ENCODE measurements around the gene PSMB3.
"Not testable (repeated sequence)": the region's sequence is repeated elsewhere in the genome, so short reads cannot be mapped to it uniquely, and the experiment has no call there.

PSMB3 gene

DNA sequence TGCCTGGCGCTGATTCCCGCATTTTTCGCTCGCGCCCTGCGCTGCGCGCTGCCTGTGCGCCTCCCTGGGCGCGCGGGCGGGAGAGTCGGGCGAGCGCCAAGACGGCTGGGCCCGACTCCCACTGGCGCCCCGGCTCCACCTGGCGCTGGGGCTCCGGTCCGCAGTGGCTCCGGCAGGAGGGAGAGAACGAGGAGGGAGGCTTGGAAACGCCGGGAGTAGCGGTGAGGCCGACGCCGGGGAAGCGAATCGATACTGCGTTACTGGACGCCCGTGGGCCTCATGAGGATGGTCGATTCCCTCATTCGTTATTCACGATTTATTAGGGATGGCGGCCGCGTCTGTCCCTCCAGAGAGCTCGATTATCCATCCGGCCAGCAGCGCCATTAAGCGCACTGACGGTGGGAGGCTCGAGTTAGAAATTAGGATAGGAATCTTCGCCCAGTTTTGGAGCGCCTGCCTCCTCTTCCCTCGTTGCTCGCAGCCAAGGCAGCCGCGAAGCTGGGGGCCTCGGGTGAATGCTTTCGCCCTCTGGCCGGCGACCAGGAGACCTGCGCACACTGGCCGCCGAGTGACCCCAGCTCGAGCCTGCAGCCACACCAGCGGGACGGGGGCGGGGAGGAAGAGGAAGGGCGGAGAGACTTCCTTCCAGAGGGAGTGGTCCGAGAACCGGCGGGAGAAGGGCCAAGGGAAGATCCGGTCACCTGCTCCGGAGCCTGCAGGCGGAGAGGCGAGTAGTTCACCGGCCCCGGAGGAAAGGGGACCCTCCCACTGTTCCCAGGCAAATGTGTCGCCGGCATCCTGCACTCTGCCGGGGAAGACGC is 3.1 kb upstream of the PSMB3 start:
- DNase-seq (ENCODE audit: low read depth) = no peak

- no peak for DNase-seq (ENCODE audit: low read depth)
These were observed 2.6 kb upstream of the PSMB3 start for GRCh38 chr17:38750044-38750311.

DNA sequence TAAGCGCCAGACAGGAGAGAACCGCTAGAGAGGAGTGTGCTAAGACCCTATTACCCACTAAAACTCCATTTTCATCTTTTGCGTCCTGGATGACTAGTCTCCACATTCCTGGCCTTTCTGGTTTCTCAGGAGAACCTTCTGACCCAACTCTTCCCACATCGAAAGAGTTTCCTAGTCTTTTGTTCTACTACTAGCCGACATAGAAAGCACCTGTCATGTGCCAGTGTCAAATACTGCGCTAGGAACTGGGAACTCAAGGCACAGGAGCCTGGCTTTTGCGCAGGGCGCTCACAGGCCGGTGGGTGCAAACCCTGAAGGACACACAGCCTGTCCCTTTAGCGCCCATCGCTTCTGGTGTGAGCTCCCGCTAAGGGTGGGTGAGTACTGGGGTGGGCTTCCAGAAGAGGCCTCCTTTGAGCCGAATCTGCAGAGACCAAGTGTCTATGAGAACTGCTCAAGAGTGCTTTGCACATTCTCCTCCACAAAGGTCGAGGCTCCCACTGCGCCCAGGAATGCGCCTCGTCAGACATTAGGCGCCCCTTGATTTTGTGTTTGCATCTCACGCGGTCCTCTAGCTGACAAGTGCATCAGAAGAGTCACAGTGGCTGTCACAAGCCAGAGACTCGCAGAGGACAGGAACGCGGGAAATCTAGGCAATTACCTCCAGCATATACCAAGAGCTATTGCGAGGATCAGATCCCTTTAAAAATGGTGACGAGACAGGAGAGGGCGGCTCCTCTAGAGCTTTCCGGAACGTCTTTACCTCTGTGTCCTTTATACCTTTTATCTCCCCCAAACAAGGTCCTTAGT is 2.0 kb upstream of the PSMB3 start:
- no peak for DNase-seq (ENCODE audit: low read depth)

DNA sequence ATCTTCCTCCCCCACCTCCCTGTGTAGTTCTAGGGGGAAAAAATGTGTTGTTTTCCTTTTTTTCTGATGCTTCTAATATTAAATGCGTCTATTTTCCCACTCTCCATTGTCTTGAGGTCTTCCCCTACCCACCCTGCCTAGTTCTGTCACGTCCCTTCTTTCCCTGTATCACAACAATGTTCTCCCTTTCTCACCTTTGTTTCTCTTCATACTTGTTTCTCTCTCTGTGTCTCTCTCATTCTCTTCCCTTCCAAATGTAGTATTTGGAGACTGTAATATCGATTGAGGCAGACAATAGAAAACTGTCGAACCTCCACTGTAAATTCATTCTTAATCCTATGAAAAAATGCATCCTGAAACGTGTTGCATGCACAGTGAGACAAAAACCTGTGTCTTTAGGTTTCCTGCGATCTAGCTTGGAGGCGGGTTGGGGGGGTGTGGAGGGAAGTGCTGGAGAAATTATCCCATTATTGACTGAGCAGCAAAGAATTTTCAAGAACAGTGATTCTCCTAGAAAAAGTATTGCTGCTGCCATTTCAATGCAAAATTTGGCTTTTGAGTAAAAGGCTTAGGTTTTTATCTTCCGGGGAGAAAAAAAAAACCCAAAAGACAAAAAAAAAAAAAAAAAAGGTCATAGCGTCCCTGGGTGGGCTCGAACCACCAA is 1.3 kb upstream of the PSMB3 start:
- DNase-seq (ENCODE audit: low read depth) = no peak

- DNase-seq (ENCODE audit: low read depth) = no peak
These were observed 683 bp upstream of the PSMB3 start for GRCh38 chr17:38751808-38752307.

GRCh38 chr17:38753071-38753506 is 548 bp downstream of the PSMB3 start:
- no peak for DNase-seq (ENCODE audit: low read depth)

GRCh38 chr17:38761612-38762011 is 9.1 kb downstream of the PSMB3 start:
- no peak for DNase-seq (ENCODE audit: low read depth)

GRCh38 chr17:38762231-38762630 is 9.7 kb downstream of the PSMB3 start:
- no peak for DNase-seq (ENCODE audit: low read depth)

DNA sequence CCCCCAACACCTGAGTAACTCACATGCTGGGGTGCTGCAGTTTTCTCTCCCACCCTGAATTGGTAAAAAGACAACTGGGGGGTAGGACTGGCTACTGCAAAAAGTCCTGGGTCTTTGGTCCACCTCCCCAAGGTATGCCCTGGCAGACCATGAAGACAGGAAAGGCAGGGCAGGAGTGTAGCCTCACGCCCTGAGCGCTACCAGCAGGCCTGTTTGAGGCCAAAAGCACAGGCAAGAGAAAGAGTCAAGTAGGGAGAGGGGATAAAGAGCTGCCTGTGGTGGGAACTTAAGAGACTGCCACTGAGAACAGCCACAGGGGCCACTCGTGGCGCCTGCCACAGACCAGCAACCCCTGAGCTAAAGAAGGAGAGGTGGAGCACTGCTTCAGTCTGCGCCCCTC is 13.8 kb downstream of the PSMB3 start:
- no peak for DNase-seq (ENCODE audit: low read depth)

DNA sequence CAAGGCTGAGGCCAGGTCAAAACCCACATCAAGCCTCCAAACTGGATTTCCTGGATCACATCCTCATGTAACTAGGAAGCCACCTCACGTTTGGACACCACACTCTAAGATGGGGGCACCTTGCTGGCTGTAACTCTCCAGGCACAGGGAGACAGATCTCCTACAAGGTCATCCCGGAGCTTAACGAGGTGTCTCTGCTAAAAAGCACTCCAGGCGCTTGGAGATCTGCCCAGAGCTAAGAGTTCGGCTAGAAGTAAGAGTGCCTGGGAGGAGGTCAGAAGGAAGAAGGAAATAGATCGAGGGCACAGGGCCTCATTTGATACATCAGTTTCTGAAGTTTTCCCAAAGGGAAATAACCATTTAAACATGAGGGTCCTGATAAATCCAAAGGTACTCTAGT is 15.9 kb downstream of the PSMB3 start:
- no peak for DNase-seq (ENCODE audit: low read depth)

DNA sequence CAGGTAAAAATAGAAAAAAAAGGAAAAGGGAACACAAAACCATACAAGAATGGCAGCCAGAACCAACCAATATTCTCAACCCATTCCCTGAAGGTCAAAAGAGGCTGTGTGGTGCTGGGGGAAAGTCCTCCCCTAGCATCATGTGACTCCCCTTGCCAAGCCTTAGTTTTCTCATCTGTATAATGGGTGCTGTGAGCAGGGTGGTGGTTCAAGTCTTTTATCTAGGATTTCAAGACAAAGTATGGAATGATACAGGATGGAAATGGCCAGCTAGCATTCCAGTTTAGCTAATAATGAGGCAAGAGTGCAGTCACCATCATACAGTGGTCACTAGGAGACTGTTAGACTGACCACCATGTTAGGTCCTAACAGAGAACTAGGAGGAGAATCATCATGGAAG is 20.7 kb downstream of the PSMB3 start:
- no peak for DNase-seq (ENCODE audit: low read depth)

GRCh38 chr17:38777641-38778250 is 25.2 kb downstream of the PSMB3 start:
- no peak for DNase-seq (ENCODE audit: low read depth)

- no peak for DNase-seq (ENCODE audit: low read depth)
These were observed 27.6 kb downstream of the PSMB3 start for GRCh38 chr17:38779965-38780752.

- DNase-seq (ENCODE audit: low read depth) = no peak
These were observed 30.7 kb downstream of the PSMB3 start for GRCh38 chr17:38783227-38783626.

DNA sequence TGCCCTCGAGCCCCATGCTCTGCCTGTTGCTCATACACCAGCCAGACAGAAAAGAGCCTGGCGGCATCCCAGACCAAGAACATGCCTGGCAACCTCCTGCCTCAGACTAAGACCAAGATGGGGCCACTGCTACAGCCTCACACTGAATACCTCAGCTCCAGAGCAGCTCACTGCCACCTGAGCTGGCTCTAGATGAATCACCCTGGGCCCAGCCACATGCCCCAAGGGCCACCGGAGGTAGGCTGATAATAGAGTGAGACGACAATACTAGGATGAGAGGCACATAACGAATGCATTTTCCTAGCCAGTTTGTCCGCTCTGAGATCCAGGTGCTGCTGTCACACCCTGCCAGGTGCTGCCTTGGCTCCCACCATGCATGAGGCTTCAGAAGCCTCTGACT is 33.8 kb downstream of the PSMB3 start:
- DNase-seq (ENCODE audit: low read depth) = no peak

GRCh38 chr17:38787999-38788398 is 35.5 kb downstream of the PSMB3 start:
- not testable (repeated sequence) for DNase-seq (ENCODE audit: low read depth)

GRCh38 chr17:38789185-38789584 is 36.6 kb downstream of the PSMB3 start:
- no peak for DNase-seq (ENCODE audit: low read depth)

DNA sequence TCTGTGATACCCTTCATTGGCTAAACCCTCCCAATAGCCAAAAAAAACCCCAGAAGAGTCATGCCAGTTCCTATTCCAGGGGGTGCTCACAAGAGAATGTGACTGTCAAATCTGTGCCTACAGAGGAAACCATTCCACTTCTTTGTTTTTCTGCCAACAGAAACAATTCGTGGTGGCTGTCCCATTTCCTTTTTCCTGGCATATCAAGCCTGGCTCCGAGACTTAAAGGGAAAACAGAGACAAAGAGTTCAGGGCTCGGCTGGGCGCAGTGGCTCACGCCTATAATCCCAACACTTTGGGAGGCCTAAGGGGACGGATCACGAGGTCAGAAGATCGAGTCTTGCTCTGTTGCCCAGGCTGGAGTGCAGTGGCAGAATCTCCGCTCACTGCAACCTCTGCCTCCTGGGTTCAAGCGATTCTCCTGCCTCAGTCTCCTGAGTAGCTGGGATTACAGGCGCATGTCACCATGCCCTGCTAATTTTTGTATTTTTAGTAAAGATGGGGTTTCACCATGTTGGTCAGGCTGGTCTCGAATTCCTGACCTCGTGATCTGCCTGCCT is 37.7 kb downstream of the PSMB3 start:
- not testable (repeated sequence) for DNase-seq (ENCODE audit: low read depth)

- no peak for DNase-seq (ENCODE audit: low read depth)
These were observed 38.6 kb downstream of the PSMB3 start for GRCh38 chr17:38791162-38791561.

DNA sequence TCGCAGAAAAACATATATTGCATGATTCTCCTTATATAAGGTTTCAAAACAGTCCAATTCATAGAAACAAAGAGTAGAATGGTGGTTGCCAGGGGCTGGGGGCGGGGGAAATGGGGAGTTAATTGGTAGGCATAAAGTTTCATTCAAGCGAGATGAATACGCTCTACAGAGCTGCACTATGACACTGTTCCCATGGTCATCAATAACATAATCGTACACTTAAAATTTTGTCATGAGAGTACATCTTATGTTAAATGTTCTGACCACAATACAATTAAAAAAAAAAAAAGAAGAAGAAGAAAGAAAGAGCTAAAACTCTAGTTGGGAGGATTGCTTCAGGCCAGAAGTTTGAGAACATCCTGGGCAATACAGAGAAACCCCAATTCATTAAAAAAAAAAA is 41.7 kb downstream of the PSMB3 start:
- DNase-seq (ENCODE audit: low read depth) = no peak

- DNase-seq (ENCODE audit: low read depth) = no peak
These were observed 44.1 kb downstream of the PSMB3 start for GRCh38 chr17:38796451-38797157.
